SK-N-MC (cell line): Measurements from ENCODE around the gene SPIRE1.

ENCODE experiments used
- DNase-seq: peaks from one replicate; pipeline ENCODE4 v3.0.0-alpha.2; 2011; ENCODE audit warnings: low read depth, low spot score
- H3K27ac ChIP-seq: fragments of 200-600 bp; sonication (generic); 2 replicates; pipeline ENCODE4 v1.5.1; 2016; ENCODE audit warnings: mixed run types
- H3K36me3 ChIP-seq: fragments of 200-600 bp; sonication (generic); 2 replicates; pipeline ENCODE4 v1.6.1; 2017; ENCODE audit warnings: antibody characterized with exemption, low read length, mixed read lengths; ENCODE audit not compliant: insufficient read depth
- H3K4me3 ChIP-seq: fragments of 200-600 bp; sonication (generic); 2 replicates; pipeline ENCODE4 v1.5.1; 2016
- H3K9ac ChIP-seq: fragments of 200-600 bp; sonication (generic); 2 replicates; pipeline ENCODE4 v1.8.0; 2017; ENCODE audit warnings: mixed run types, mixed read lengths; ENCODE audit not compliant: insufficient read length
- H3K9me3 ChIP-seq: fragments of 200-600 bp; sonication (generic); 2 replicates; pipeline ENCODE4 v1.6.1; 2017; ENCODE audit warnings: low read depth, mild to moderate bottlenecking, antibody characterized with exemption, low read length, moderate library complexity, mixed read lengths
- EZH2 ChIP-seq: fragments of 200-600 bp; sonication (generic); IDR thresholded peaks from one replicate; pipeline ENCODE4 v1.6.1; 2017; ENCODE audit warnings: antibody characterized with exemption
- FOXP2 ChIP-seq: optimal IDR thresholded peaks from 2 replicates; pipeline ENCODE3; 2011; ENCODE audit warnings: mild to moderate bottlenecking, moderate library complexity; ENCODE audit not compliant: insufficient read depth; ENCODE audit errors: extremely low read length, control extremely low read depth
- POLR2AphosphoS5 ChIP-seq: IDR thresholded peaks from 2 replicates; pipeline ENCODE4 v1.6.1; 2012; ENCODE audit warnings: mild to moderate bottlenecking, low read depth, low read length, borderline replicate concordance

The SPIRE1 gene

GRCh38 chr18:12455496-12455895 is 202.4 kb downstream of the SPIRE1 start:
- TF ChIP-seq EZH2 (no peak), POLR2AphosphoS5 (no peak), FOXP2 (no peak)
- Histone ChIP-seq H3K4me3 (no peak overlapping the region), H3K9ac (no peak overlapping the region), H3K9me3 (no peaks in the 10 kb centered on the region), H3K27ac (no peak overlapping the region), H3K36me3 (no peaks in the 10 kb centered on the region; the same call in 1 of the 2 replicates)
- DNase-seq: no peak

DNA sequence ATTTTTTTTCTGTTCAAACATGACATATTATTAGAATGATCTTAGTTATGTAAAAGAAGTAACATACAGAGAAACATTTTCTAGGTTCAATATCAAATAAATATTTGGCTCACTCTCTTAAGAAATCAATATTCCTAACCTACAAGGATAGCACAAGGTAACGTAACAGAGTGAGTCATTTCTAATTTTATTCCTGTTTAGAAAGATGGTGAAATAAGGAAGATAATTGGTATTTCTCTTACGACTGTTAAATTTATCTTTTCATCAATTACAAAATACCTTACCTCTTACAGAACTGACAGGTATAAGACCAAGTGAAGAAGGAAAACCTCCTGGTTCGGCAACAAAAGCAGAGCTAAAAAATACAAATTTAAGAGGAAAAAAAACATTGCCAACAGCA is 205.1 kb downstream of the SPIRE1 start:
- Histone ChIP-seq H3K27ac (no peak overlapping the region), H3K9ac (no peak overlapping the region), H3K9me3 (no peaks in the 10 kb centered on the region), H3K4me3 (no peak overlapping the region), H3K36me3 (no peaks in the 10 kb centered on the region)
- DNase-seq: no peak
- no peak for TF ChIP-seq FOXP2
- TF ChIP-seq EZH2: no peak
- TF ChIP-seq POLR2AphosphoS5: no peak

DNA sequence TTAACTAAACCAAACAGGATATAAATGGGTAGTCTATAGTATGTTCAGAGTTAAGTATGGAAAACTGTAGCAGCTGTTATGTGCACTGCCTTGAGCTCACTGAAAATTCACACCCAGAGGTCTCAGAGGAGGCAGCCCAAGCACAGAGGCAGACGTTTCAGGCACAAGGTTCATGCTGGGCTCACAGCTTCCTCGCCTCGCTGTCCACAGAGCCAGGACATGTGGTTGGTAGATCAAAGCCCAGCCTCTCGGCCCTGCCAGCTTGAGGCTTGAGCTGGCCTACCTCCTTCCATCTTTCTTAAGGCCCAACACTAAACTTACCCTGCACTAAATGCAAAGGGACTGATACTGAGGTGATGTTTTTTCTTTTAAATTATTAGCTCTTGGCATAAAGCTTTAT is 206.5 kb downstream of the SPIRE1 start:
- H3K9ac ChIP-seq: no peak overlapping the region
- H3K9me3 ChIP-seq: no peaks in the 10 kb centered on the region
- no peak overlapping the region for H3K27ac ChIP-seq
- no peak overlapping the region for H3K4me3 ChIP-seq
- TF ChIP-seq EZH2 (no peak), FOXP2 (no peak), POLR2AphosphoS5 (no peak)
- H3K36me3 ChIP-seq: no peaks in the 10 kb centered on the region
- no peak for DNase-seq

GRCh38 chr18:12449051-12449785 is 208.7 kb downstream of the SPIRE1 start:
- Histone ChIP-seq H3K9me3 (no peaks in the 10 kb centered on the region), H3K27ac (peak overlapping the region; percentile 47; the same call in 1 of the 2 replicates), H3K4me3 (no peak overlapping the region), H3K36me3 (peaks cover 14% of the 10 kb centered on the region; the same call in 1 of the 2 replicates), H3K9ac (no peak overlapping the region)
- DNase-seq: peak; percentile 8
- TF ChIP-seq POLR2AphosphoS5 (no peak), FOXP2 (no peak), EZH2 (no peak)

- no peak overlapping the region for H3K27ac ChIP-seq
- H3K9ac ChIP-seq: no peak overlapping the region
- TF ChIP-seq POLR2AphosphoS5: no peak
- TF ChIP-seq FOXP2: no peak
- no peak for TF ChIP-seq EZH2
- DNase-seq: no peak
- peaks cover 20% of the 10 kb centered on the region; the same call in 1 of the 2 replicates for H3K36me3 ChIP-seq
- no peak overlapping the region for H3K4me3 ChIP-seq
- H3K9me3 ChIP-seq: no peaks in the 10 kb centered on the region
Observed at GRCh38 chr18:12445554-12445953, 212.4 kb downstream of the SPIRE1 start.

GRCh38 chr18:12443551-12443950 is 214.4 kb downstream of the SPIRE1 start:
- Histone ChIP-seq H3K36me3 (peaks cover 20% of the 10 kb centered on the region; the same call in 1 of the 2 replicates), H3K9ac (no peak overlapping the region), H3K4me3 (no peak overlapping the region), H3K9me3 (no peaks in the 10 kb centered on the region), H3K27ac (0 out of 2 replicates have a peak overlapping the region, but pooled peaks have one; percentile 3)
- TF ChIP-seq EZH2: no peak
- no peak for TF ChIP-seq POLR2AphosphoS5
- TF ChIP-seq FOXP2: no peak
- peak; percentile 14 for DNase-seq

GRCh38 chr18:12442946-12443345 is 215.0 kb downstream of the SPIRE1 start:
- Histone ChIP-seq H3K9me3 (no peaks in the 10 kb centered on the region), H3K9ac (no peak overlapping the region), H3K27ac (peak overlapping the region; percentile 3; the same call in 1 of the 2 replicates), H3K36me3 (peaks cover 20% of the 10 kb centered on the region; the same call in 1 of the 2 replicates), H3K4me3 (no peak overlapping the region)
- DNase-seq: no peak
- TF ChIP-seq POLR2AphosphoS5 (no peak), FOXP2 (no peak)

DNA sequence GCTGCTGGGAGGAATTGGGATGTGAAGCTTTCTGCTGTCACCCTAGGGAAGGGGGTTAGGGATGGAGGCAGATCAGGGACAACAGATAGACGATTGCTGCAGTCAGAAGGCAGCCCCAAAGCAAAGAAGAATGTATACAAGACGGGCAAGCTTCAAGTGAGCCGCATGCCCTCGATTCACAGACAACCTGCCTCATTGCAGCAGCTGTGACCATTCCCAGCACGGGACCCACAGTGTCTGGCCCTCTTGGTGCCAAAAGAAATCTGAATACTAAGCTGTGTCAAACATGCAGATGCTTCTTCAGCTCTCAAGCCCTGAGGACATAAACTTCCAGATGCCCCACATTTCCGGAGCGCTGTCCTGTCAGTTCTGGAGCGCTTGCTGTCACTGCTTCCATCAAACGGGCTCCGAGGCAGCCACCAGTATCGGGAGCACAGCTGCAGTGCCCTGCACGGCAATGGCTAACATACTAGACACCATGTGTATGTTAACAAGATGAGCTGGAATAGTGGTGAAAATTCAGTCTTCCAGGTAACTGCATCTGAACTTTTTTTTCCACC is 216.4 kb downstream of the SPIRE1 start:
- Histone ChIP-seq H3K9ac (no peak overlapping the region), H3K9me3 (no peaks in the 10 kb centered on the region), H3K27ac (no peak overlapping the region), H3K36me3 (peaks cover 20% of the 10 kb centered on the region; the same call in 1 of the 2 replicates), H3K4me3 (no peak overlapping the region)
- no peak for DNase-seq
- no peak for TF ChIP-seq POLR2AphosphoS5
- TF ChIP-seq EZH2: no peak
- TF ChIP-seq FOXP2: no peak
